22Rv1 (cell line): ENCODE data around the gene RNF130.

Source experiments
- H3K27ac ChIP-seq: fragments of 450-650 bp; 2 replicates; pipeline ENCODE4 v1.5.1; 2017
- CTCF ChIP-seq: fragments of 450-650 bp; IDR thresholded peaks from 2 replicates; pipeline ENCODE4 v1.5.1; 2017; ENCODE audit warnings: mild to moderate bottlenecking
- ZFX ChIP-seq: fragments of 450-650 bp; IDR thresholded peaks from 2 replicates; pipeline ENCODE4 v1.6.1; 2017; ENCODE audit warnings: antibody characterized with exemption, borderline replicate concordance

RNF130 gene

GRCh38 chr5:179907556-179908324 lies 163.8 kb downstream of the RNF130 start, which contains the start of gene TBC1D9B:
Gene TBC1D9B (minus strand): TSS chr5:179907897. CDS start chr5:179907821, 76 bp downstream.
- H3K27ac ChIP-seq, result peak within 1 kb of the TSS; percentile 64
- TF ChIP-seq ZFX (no peak), CTCF (peak; percentile 98)

GRCh38 chr5:179906795-179907555 lies 164.6 kb downstream of the RNF130 start:
- H3K27ac ChIP-seq, result peak overlapping the region; percentile 64
- TF ChIP-seq ZFX (no peak), CTCF (no peak)

GRCh38 chr5:179906294-179906794 lies 165.2 kb downstream of the RNF130 start:
- TF ChIP-seq CTCF, result no peak
- no peak for TF ChIP-seq ZFX
- H3K27ac ChIP-seq, result 0 out of 2 replicates have a peak overlapping the region, but pooled peaks have one; percentile 64

- TF ChIP-seq CTCF (no peak), ZFX (no peak)
- H3K27ac ChIP-seq, result no peak overlapping the region
These were observed 166.4 kb downstream of the RNF130 start for GRCh38 chr5:179905161-179905560.
